GM23338 (cell line): ENCODE results near the gene TOM1. TPM values are rescaled to one million over a fixed set of nuclear protein-coding genes. Genes with fewer than 3 reads are reported as not detected.

ENCODE experiments used
- ATAC-seq: fragments of 200-7000 bp; cut with Tn5 transposase; 3 replicates; pipeline ENCODE4 v1.9.1; 2020
- DNase-seq: peaks from one replicate; pipeline ENCODE4 v3.0.0-alpha.2; 2015; ENCODE audit warnings: low spot score
- H2AFZ ChIP-seq: fragments of 200-600 bp; sonication (generic); 2 replicates; pipeline ENCODE4 v1.8.0; 2016; ENCODE audit warnings: antibody characterized with exemption, mild to moderate bottlenecking, moderate library complexity
- H3F3A ChIP-seq: fragments of 200-600 bp; sonication (generic); replicated peaks from 2 replicates; pipeline ENCODE4 v1.8.0; 2017; ENCODE audit warnings: antibody characterized with exemption, mixed run types, low read depth
- H3K27ac ChIP-seq: fragments of 200-600 bp; sonication (generic); 2 replicates; pipeline ENCODE4 v1.6.1; 2016; ENCODE audit warnings: low read depth
- H3K27me3 ChIP-seq: fragments of 200-600 bp; sonication (generic); 2 replicates; pipeline ENCODE4 v1.8.0; 2016; ENCODE audit warnings: mild to moderate bottlenecking, mixed run types, moderate library complexity; ENCODE audit not compliant: insufficient read depth
- H3K36me3 ChIP-seq: fragments of 200-600 bp; sonication (generic); 2 replicates; pipeline ENCODE4 v1.8.0; 2016; ENCODE audit warnings: mild to moderate bottlenecking; ENCODE audit not compliant: insufficient read depth
- H3K4me1 ChIP-seq: fragments of 200-600 bp; sonication (generic); 2 replicates; pipeline ENCODE4 v1.8.0; 2016; ENCODE audit warnings: mild to moderate bottlenecking, moderate library complexity; ENCODE audit not compliant: insufficient read depth
- H3K4me2 ChIP-seq: fragments of 200-600 bp; sonication (generic); 2 replicates; pipeline ENCODE4 v1.7.1; 2017; ENCODE audit warnings: mixed run types
- H3K4me3 ChIP-seq: fragments of 200-600 bp; sonication (generic); 2 replicates; pipeline ENCODE4 v1.6.1; 2016; ENCODE audit warnings: mixed run types
- H3K79me2 ChIP-seq: fragments of 200-600 bp; sonication (generic); replicated peaks from 2 replicates; pipeline ENCODE4 v1.8.0; 2017; ENCODE audit warnings: mild to moderate bottlenecking; ENCODE audit not compliant: insufficient read depth
- H3K9me2 ChIP-seq: fragments of 200-600 bp; sonication (generic); 2 replicates; pipeline ENCODE4 v1.8.0; 2017; ENCODE audit not compliant: insufficient read depth
- H4K20me1 ChIP-seq: fragments of 200-600 bp; sonication (generic); replicated peaks from 2 replicates; pipeline ENCODE4 v1.8.0; 2017; ENCODE audit warnings: mild to moderate bottlenecking; ENCODE audit not compliant: insufficient read depth
- H3K27ac Mint-ChIP-seq: 2 replicates; pipeline ENCODE4 v1.8.0; 2020; ENCODE audit warnings: inconsistent platforms, mild to moderate bottlenecking, moderate library complexity, mixed read lengths
- H3K27me3 Mint-ChIP-seq: 3 replicates; pipeline ENCODE4 v1.8.0; 2022; ENCODE audit warnings: low read depth, mild to moderate bottlenecking, moderate library complexity, mixed read lengths, inconsistent platforms; ENCODE audit not compliant: insufficient read depth, poor library complexity
- H3K36me3 Mint-ChIP-seq: 3 replicates; pipeline ENCODE4 v1.8.0; 2021; ENCODE audit warnings: low read depth, mild to moderate bottlenecking, inconsistent platforms, moderate library complexity, mixed read lengths
- H3K4me1 Mint-ChIP-seq: 3 replicates; pipeline ENCODE4 v1.8.0; 2020; ENCODE audit warnings: mild to moderate bottlenecking, inconsistent platforms, mixed read lengths
- H3K4me3 Mint-ChIP-seq: 3 replicates; pipeline ENCODE4 v1.8.0; 2021; ENCODE audit warnings: moderate library complexity, mild to moderate bottlenecking, inconsistent platforms, mixed read lengths
- H3K9me3 Mint-ChIP-seq: 3 replicates; pipeline ENCODE4 v1.8.0; 2020; ENCODE audit warnings: moderate library complexity, mild to moderate bottlenecking, inconsistent platforms, mixed read lengths
- CREB1 ChIP-seq: fragments of 250-450 bp; sonication (Bioruptor Pico); IDR thresholded peaks from 2 replicates; pipeline ENCODE4 v1.5.0; 2020; ENCODE audit warnings: low read depth, mild to moderate bottlenecking, moderate library complexity
- ETS1 ChIP-seq: IDR thresholded peaks from 2 replicates; pipeline ENCODE4 v1.6.1; 2016; ENCODE audit warnings: antibody characterized with exemption
- EZH2 ChIP-seq: fragments of 200-600 bp; sonication (generic); IDR thresholded peaks from one replicate; pipeline ENCODE4 v1.8.0; 2017; ENCODE audit warnings: antibody characterized with exemption, mild to moderate bottlenecking, low read depth; ENCODE audit not compliant: unreplicated experiment
- EZH2phosphoT487 ChIP-seq: fragments of 200-600 bp; sonication (generic); IDR thresholded peaks from one replicate; pipeline ENCODE4 v1.8.1; 2018; ENCODE audit warnings: antibody characterized with exemption; ENCODE audit not compliant: unreplicated experiment
- JUNB ChIP-seq: IDR thresholded peaks from one replicate; pipeline ENCODE4 v1.6.1; 2016; ENCODE audit warnings: antibody characterized with exemption; ENCODE audit not compliant: unreplicated experiment
- NANOG ChIP-seq: IDR thresholded peaks from 2 replicates; pipeline ENCODE4 v1.6.1; 2016; ENCODE audit warnings: antibody characterized with exemption, borderline replicate concordance
- POLR2AphosphoS5 ChIP-seq: IDR thresholded peaks from 2 replicates; pipeline ENCODE4 v1.6.1; 2016; ENCODE audit warnings: antibody characterized with exemption, low read depth
- REST ChIP-seq: IDR thresholded peaks from one replicate; pipeline ENCODE4 v1.6.1; 2018; ENCODE audit warnings: antibody characterized with exemption; ENCODE audit not compliant: unreplicated experiment
- STAT1 ChIP-seq: IDR thresholded peaks from one replicate; pipeline ENCODE4 v1.6.1; 2016; ENCODE audit warnings: antibody characterized with exemption; ENCODE audit not compliant: unreplicated experiment
- ZNF114 ChIP-seq: fragments of 250-450 bp; sonication (Bioruptor Pico); IDR thresholded peaks from 2 replicates; pipeline ENCODE4 v1.5.0; 2020; ENCODE audit warnings: mild to moderate bottlenecking, moderate library complexity
- ZNF331 ChIP-seq: fragments of 250-450 bp; sonication (Bioruptor Pico); IDR thresholded peaks from 2 replicates; pipeline ENCODE4 v1.5.0; 2020; ENCODE audit warnings: low read depth, mild to moderate bottlenecking, moderate library complexity
- polyA plus RNA-seq: library from polyadenylated mRNA; unstranded; fragments of >200 nt; fragmentation: Nextera tagmentation; extraction: Ambion mirVana; gene quantifications from 2 replicates; pipeline ENCODE4 v1.2.1, GENCODE V29; 2016
- total RNA-seq: library from RNA; depleted of rRNA; stranded (reverse); fragments of >200 nt; shearing (Covaris generic); gene quantifications from 2 replicates; pipeline ENCODE4 v1.2.3, GENCODE V29; 2014
- TF ChIP-seq, protein P1 (sequence below), 2 experiments: fragments of 200-600 bp in 1 of 2; sonication (generic) in 1 of 2; conservative IDR thresholded peaks; 2 replicates each; pipeline versions ENCODE4 v1.5.1 to v1.6.1; 2016 to 2017; ENCODE audit warnings: antibody characterized with exemption in 2 of 2, low read depth in 2 of 2, mild to moderate bottlenecking in 2 of 2, moderate library complexity in 1 of 2
- TF ChIP-seq, protein P2 (sequence below): fragments of 250-450 bp; sonication (Bioruptor Pico); IDR thresholded peaks from 2 replicates; pipeline ENCODE4 v1.5.0; 2020; ENCODE audit warnings: mild to moderate bottlenecking, moderate library complexity

Gene TOM1
- total and polyA plus RNA-seq, 2 experiments from 2014 or later: 10.9 to 17.8 TPM

GRCh38 chr22:35316751-35317150 lies 17.1 kb downstream of the TOM1 start:
- no peak overlapping the region for H2AFZ ChIP-seq
- H3K4me1 ChIP-seq: peaks cover 4% of the 10 kb centered on the region; the same call in 1 of the 2 replicates
- H3K4me3 Mint-ChIP-seq: no peak overlapping the region
- peaks cover 10% of the 10 kb centered on the region for H3K4me1 Mint-ChIP-seq
- TF ChIP-seq, protein P1, sequence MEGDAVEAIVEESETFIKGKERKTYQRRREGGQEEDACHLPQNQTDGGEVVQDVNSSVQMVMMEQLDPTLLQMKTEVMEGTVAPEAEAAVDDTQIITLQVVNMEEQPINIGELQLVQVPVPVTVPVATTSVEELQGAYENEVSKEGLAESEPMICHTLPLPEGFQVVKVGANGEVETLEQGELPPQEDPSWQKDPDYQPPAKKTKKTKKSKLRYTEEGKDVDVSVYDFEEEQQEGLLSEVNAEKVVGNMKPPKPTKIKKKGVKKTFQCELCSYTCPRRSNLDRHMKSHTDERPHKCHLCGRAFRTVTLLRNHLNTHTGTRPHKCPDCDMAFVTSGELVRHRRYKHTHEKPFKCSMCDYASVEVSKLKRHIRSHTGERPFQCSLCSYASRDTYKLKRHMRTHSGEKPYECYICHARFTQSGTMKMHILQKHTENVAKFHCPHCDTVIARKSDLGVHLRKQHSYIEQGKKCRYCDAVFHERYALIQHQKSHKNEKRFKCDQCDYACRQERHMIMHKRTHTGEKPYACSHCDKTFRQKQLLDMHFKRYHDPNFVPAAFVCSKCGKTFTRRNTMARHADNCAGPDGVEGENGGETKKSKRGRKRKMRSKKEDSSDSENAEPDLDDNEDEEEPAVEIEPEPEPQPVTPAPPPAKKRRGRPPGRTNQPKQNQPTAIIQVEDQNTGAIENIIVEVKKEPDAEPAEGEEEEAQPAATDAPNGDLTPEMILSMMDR (conservative IDR thresholded peaks at IDR 0.05; ENCODE audit: low read depth in 2 of 2): no peak
- TF ChIP-seq JUNB (no peak), POLR2AphosphoS5 (no peak), STAT1 (no peak), ZNF114 (no peak), EZH2phosphoT487 (no peak), REST (no peak), CREB1 (no peak), ETS1 (no peak), NANOG (no peak), ZNF331 (CRISPR knock-in tag) (no peak), EZH2 (no peak)
- TF ChIP-seq, protein P2, sequence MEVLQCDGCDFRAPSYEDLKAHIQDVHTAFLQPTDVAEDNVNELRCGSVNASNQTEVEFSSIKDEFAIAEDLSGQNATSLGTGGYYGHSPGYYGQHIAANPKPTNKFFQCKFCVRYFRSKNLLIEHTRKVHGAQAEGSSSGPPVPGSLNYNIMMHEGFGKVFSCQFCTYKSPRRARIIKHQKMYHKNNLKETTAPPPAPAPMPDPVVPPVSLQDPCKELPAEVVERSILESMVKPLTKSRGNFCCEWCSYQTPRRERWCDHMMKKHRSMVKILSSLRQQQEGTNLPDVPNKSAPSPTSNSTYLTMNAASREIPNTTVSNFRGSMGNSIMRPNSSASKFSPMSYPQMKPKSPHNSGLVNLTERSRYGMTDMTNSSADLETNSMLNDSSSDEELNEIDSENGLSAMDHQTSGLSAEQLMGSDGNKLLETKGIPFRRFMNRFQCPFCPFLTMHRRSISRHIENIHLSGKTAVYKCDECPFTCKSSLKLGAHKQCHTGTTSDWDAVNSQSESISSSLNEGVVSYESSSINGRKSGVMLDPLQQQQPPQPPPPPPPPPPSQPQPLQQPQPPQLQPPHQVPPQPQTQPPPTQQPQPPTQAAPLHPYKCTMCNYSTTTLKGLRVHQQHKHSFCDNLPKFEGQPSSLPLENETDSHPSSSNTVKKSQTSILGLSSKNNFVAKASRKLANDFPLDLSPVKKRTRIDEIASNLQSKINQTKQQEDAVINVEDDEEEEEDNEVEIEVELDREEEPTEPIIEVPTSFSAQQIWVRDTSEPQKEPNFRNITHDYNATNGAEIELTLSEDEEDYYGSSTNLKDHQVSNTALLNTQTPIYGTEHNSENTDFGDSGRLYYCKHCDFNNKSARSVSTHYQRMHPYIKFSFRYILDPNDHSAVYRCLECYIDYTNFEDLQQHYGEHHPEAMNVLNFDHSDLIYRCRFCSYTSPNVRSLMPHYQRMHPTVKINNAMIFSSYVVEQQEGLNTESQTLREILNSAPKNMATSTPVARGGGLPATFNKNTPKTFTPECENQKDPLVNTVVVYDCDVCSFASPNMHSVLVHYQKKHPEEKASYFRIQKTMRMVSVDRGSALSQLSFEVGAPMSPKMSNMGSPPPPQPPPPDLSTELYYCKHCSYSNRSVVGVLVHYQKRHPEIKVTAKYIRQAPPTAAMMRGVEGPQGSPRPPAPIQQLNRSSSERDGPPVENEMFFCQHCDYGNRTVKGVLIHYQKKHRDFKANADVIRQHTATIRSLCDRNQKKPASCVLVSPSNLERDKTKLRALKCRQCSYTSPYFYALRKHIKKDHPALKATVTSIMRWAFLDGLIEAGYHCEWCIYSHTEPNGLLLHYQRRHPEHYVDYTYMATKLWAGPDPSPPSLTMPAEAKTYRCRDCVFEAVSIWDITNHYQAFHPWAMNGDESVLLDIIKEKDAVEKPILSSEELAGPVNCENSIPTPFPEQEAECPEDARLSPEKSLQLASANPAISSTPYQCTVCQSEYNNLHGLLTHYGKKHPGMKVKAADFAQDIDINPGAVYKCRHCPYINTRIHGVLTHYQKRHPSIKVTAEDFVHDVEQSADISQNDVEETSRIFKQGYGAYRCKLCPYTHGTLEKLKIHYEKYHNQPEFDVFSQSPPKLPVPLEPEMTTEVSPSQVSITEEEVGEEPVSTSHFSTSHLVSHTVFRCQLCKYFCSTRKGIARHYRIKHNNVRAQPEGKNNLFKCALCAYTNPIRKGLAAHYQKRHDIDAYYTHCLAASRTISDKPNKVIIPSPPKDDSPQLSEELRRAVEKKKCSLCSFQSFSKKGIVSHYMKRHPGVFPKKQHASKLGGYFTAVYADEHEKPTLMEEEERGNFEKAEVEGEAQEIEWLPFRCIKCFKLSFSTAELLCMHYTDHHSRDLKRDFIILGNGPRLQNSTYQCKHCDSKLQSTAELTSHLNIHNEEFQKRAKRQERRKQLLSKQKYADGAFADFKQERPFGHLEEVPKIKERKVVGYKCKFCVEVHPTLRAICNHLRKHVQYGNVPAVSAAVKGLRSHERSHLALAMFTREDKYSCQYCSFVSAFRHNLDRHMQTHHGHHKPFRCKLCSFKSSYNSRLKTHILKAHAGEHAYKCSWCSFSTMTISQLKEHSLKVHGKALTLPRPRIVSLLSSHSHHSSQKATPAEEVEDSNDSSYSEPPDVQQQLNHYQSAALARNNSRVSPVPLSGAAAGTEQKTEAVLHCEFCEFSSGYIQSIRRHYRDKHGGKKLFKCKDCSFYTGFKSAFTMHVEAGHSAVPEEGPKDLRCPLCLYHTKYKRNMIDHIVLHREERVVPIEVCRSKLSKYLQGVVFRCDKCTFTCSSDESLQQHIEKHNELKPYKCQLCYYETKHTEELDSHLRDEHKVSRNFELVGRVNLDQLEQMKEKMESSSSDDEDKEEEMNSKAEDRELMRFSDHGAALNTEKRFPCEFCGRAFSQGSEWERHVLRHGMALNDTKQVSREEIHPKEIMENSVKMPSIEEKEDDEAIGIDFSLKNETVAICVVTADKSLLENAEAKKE (CRISPR knock-in tag): no peak
- H3K27me3 Mint-ChIP-seq: peaks cover 5% of the 10 kb centered on the region
- no peak overlapping the region for H3K27ac Mint-ChIP-seq
- no peaks in the 10 kb centered on the region; the same call in none of the 2 replicates for H4K20me1 ChIP-seq
- H3K79me2 ChIP-seq: no peaks in the 10 kb centered on the region
- H3K9me3 Mint-ChIP-seq: no peaks in the 10 kb centered on the region
- H3K36me3 ChIP-seq: no peaks in the 10 kb centered on the region
- H3K27ac ChIP-seq: no peak overlapping the region
- no peak overlapping the region for H3K4me3 ChIP-seq
- no peaks in the 10 kb centered on the region for H3K27me3 ChIP-seq
- no peak for ATAC-seq
- H3K9me2 ChIP-seq: no peaks in the 10 kb centered on the region
- H3K4me2 ChIP-seq: no peak overlapping the region
- DNase-seq: no peak
- peaks cover 4% of the 10 kb centered on the region; the same call in 1 of the 3 replicates for H3K36me3 Mint-ChIP-seq
- H3F3A ChIP-seq: no peaks in the 10 kb centered on the region
